ENCODE measurements around the gene COX8A.

Gene COX8A

DNA sequence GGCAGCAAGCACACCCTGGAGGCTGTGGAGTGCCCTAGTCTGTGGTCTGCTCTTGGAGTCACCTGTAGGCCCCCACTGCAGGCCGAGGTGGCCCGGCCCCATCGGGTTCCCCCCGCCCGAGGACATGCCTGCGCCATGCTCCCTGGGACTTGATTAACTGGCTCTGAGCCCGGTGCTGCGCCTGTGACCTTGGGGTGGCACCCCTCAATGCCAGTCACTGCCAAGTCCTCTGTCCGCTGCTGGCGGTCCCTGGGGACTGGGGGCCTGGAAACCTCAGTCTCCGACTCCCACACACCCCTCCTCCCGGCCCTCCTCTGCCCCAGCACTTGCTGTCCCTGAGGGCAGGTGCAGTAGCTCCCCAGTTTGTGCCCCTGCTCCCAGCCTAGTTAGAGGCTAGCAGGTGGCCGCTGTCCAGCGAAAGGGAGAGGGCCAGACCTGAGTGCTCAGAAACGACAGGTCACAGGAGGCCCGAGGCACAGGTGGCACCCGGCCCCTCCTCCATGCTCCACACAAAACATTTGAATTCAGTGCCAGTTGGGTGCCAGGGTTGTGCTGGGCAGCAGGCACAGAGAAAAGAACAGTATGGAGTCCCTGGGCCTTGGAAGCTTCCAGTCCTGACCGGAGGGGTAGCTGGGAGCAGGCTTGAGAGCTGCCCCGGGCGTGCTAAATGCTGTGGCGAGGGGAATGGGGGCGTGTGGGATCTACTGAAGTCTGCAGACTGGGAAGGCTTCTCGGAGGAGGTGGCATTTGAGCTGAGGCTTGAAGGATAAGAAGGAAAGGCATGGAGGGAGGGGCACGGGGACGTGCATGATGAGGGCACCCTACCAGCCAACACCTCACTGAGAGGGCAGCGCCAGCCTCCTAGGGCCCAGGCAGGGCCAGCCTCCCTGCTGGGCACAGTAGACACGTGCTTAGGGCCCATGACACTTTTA lies 45.0 kb downstream of the COX8A start:
- no peak for DNase-seq (ENCODE audit: low read depth in 2 of 2)

DNA sequence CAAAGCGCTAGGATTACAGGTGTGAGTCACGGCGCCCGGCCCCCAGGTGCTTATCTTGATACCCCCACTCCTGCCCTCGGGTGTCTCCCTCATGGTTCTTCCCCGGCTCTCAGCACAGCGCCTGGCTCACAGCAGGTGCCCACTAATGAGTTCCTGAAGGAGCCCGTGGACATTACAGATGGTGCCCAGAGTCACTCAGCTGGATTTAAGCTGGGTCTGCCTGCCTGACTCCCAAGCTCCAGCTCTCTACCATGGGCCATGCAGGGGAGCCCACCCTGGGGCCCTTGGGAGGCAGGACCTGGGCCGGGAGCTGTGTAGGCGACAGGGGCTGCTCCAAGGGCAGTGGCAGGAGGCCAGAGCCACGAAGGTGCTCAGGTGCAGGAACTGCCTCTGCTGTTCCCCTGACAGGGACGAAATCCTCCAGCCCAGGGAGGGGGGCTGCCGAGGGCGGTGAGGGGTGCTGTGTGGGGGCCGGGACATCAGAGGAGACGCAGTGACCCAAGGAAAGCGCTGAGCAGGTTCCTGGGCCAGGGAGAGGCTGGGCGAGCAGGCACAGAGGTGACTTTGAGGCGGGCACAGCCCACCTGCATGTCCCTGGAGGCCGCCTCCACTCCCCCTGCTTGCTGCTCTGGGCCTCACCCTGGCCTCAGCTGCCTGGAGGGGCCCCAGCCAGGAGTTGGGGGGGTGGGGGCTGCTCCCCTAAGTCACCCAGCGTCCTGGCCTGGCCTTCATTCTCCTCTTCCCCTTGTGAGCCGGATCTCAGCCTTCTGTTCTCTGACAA lies 46.7 kb downstream of the COX8A start:
- no peak for DNase-seq (ENCODE audit: low read depth in 2 of 2)

DNA sequence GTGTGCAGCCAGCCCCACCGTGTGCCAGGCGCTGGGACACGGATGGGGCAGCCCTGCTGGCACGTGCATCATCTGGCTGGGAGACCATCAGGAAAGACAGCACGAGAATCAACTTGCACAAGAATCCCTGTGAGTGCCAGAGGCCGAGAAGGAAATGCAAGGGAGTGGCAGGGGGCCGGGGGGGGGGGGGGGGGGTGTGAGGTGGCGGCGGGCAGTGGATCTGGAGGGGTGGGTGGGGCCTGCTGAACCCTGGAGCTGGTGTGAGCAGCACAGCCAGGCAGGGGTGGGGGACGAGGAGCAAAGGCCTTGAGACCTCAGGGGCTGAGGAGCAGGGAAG lies 47.3 kb downstream of the COX8A start:
- DNase-seq (ENCODE audit: low read depth in 2 of 2) = no peak

DNA sequence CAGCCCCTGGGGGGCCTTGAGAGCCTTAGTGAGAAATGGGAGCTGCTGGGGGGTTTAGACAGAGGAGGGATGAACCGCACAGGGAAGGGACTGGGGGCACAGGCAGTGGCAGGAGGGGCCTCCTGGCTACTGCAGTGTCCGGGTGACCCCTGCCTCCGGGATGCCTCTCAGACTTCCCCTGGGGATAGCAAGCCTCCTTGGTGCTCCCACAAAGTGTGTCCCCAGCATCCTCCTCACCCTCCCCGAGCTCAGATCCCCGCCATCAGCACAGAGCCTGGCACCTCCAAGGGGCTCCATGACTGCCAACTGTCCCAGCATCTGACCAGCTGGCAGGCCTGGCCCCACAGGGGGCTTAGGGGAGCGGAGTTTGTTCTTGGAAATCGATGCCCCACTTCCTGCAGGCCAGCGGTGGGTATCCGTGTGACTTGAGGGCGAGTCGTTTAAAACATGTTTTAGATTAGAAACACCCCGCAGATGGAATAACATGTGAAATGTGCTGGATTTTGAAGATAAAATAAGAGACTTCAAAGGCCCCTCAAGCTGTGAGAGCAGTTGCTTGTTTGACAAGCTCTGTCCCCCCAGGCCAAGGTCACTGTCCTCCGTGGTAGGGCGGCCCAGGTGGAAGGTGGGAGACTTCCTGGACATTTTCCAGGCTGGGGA lies 47.8 kb downstream of the COX8A start:
- DNase-seq (ENCODE audit: low read depth in 2 of 2) = no peak

DNA sequence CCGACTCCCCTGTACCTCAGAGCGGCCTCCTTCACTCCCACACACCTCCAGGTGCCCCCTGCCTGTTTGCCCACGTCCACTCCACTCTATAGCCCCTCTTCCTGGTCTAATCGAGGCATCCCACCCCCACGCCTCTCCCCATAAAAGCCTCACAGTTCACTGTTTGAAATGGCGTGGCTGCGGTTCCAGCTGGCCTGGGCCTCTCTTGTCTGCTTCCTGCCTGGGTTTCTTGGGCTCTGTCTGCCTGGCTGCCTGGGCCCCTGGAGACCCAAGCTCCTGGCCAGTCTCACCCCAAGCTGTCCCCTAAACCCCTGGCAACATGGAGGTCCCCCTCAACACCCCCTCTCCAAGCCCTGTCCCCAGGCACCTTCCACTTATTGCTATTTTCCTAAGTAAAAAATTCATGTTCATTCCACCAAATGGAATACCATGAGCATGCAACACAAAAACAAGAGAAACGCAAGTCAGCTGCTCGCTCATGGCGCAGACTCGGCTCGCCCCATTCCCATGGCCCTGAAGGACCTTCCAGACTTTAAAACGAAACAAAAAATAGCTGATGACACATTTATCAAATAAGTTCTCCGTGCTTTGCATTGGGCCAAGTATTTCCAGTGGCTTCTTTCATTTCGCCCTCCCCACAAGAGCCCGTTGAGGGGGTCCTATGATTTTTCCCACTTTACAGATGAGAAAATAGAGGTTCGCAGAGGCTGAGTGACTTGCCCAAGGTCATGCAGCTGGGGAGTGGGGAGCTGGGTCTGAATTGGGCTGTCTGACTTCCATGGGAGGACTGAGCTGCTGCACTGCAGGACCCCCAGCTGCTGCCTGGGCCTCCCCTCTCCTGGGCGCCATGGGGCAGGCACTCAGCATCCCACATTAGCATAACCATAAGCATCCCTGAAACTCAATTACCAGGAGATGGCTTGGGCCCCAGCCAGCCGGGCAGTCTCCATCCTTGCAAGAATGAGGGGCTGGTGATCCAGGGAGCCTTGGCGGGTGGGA lies 49.6 kb downstream of the COX8A start:
- no peak for DNase-seq (ENCODE audit: low read depth in 2 of 2)

DNA sequence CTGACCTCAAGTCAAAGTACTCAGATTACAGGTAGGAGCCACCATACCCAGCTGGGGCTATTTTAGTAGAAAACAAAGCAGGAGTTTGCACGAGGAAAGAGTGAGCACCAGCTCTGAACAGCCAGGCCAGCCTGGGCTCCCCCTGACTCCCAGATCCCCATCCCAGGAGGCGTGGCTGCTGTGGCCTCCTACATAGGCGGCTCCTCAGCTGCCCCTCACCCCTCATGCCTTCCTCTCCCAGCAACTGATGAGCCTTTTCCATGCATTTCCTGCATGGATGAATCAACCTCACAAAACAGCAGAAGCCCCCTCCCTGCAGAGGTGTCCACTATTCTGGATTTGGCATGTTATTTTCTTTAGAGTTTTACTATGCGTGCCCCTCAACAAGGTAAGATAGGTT lies 50.8 kb downstream of the COX8A start:
- no peak for DNase-seq (ENCODE audit: low read depth in 2 of 2)
